IMR-90 (cell line): Measurements from ENCODE around the gene AGBL1. TPM values are rescaled to one million over a fixed set of nuclear protein-coding genes. Genes with fewer than 3 reads are reported as not detected.

Source experiments
- ATAC-seq: fragments of 200-7000 bp; cut with Tn5 transposase; 2 replicates; pipeline ENCODE4 v1.9.1; 2020; ENCODE audit warnings: low read depth, mild to moderate bottlenecking, moderate library complexity
- BruUV-seq: library from RNA; stranded (reverse); fragments of 400-500 nt; replicated peaks from 2 replicates; lab custom pipeline; 2021; lab: Mats Ljungman, UMichigan
- CTCF ChIA-PET: fragments of 300-600 bp; formaldehyde crosslinking; extraction: SDS; loops from one replicate; lab custom pipeline; 2021; ENCODE audit warnings: antibody characterized with exemption; lab: Yijun Ruan, JAX
- POLR2A ChIA-PET: fragments of 300-600 bp; sonication (Branson Sonifier 250); formaldehyde crosslinking; loops from one replicate; lab custom pipeline; 2022; ENCODE audit warnings: antibody characterized with exemption; ENCODE audit not compliant: unreplicated experiment; lab: Charles Lee
- DNase-seq: peaks from one replicate; pipeline ENCODE4 v3.0.0; 2013
- H2AFZ ChIP-seq: replicated peaks from 2 replicates; pipeline ENCODE3; 2013; ENCODE audit warnings: low read length, mild to moderate bottlenecking; ENCODE audit not compliant: poor library complexity
- H2AK5ac ChIP-seq: 2 replicates; pipeline ENCODE4 v1.6.1; 2013; ENCODE audit warnings: low read depth, low read length, inconsistent platforms
- H2AK9ac ChIP-seq: replicated peaks from 2 replicates; pipeline ENCODE3; 2013; ENCODE audit warnings: mild to moderate bottlenecking, low read depth, low read length, moderate library complexity; ENCODE audit not compliant: poor library complexity
- H2BK120ac ChIP-seq: 2 replicates; pipeline ENCODE4 v1.6.1; 2013; ENCODE audit warnings: low read depth, low read length, inconsistent platforms
- H2BK15ac ChIP-seq: 3 replicates; pipeline ENCODE4 v1.6.1; 2013; ENCODE audit warnings: low read depth, low read length, inconsistent platforms
- H2BK20ac ChIP-seq: 2 replicates; pipeline ENCODE4 v1.6.1; 2013; ENCODE audit warnings: low read depth, mild to moderate bottlenecking, inconsistent platforms, low read length, moderate library complexity
- H2BK5ac ChIP-seq: 2 replicates; pipeline ENCODE4 v1.6.1; 2013; ENCODE audit warnings: mild to moderate bottlenecking, low read depth, low read length, inconsistent platforms; ENCODE audit not compliant: poor library complexity, severe bottlenecking
- H3K14ac ChIP-seq: replicated peaks from 2 replicates; pipeline ENCODE4 v1.6.1; 2013; ENCODE audit warnings: low read depth, low read length, inconsistent platforms
- H3K18ac ChIP-seq: 2 replicates; pipeline ENCODE4 v1.6.1; 2013; ENCODE audit warnings: low read depth, low read length, control low read depth
- H3K23ac ChIP-seq: 2 replicates; pipeline ENCODE4 v1.6.1; 2013; ENCODE audit warnings: low read depth, low read length, inconsistent platforms
- H3K27ac ChIP-seq: 2 replicates; pipeline ENCODE4 v1.5.1; 2013; ENCODE audit warnings: mild to moderate bottlenecking, control low read depth, low read length; ENCODE audit not compliant: insufficient read depth
- H3K27me3 ChIP-seq: 2 replicates; pipeline ENCODE4 v1.6.1; 2013; ENCODE audit warnings: low read length; ENCODE audit not compliant: control insufficient read depth, insufficient read depth
- H3K36me3 ChIP-seq: 2 replicates; pipeline ENCODE4 v1.6.1; 2013; ENCODE audit warnings: low read length, mixed read lengths; ENCODE audit not compliant: control insufficient read depth, insufficient read depth
- H3K4ac ChIP-seq: 2 replicates; pipeline ENCODE4 v1.6.1; 2013; ENCODE audit warnings: low read depth, low read length, inconsistent platforms
- H3K4me1 ChIP-seq: 2 replicates; pipeline ENCODE4 v1.6.1; 2013; ENCODE audit warnings: low read length, mixed read lengths; ENCODE audit not compliant: control insufficient read depth, insufficient read depth
- H3K4me2 ChIP-seq: 2 replicates; pipeline ENCODE4 v1.6.1; 2013; ENCODE audit warnings: low read depth, mild to moderate bottlenecking, control low read depth, low read length, moderate library complexity
- H3K4me3 ChIP-seq: 2 replicates; pipeline ENCODE4 v1.5.1; 2013; ENCODE audit warnings: low read depth, mild to moderate bottlenecking, control low read depth, low read length, moderate library complexity; ENCODE audit not compliant: insufficient read depth
- H3K56ac ChIP-seq: 2 replicates; pipeline ENCODE4 v1.6.1; 2013; ENCODE audit warnings: low read length, inconsistent platforms; ENCODE audit not compliant: insufficient read depth; ENCODE audit errors: extremely low read depth
- H3K79me1 ChIP-seq, 2 experiments: 2 replicates each; pipeline ENCODE4 v1.6.1; 2013; ENCODE audit warnings: low read length in 2 of 2, inconsistent platforms in 1 of 2, low read depth in 1 of 2
- H3K9ac ChIP-seq: 2 replicates; pipeline ENCODE4 v1.6.1; 2013; ENCODE audit warnings: low read depth, low read length, control low read depth
- H3K9me1 ChIP-seq: 2 replicates; pipeline ENCODE4 v1.6.1; 2013; ENCODE audit warnings: low read length, inconsistent platforms; ENCODE audit not compliant: insufficient read depth
- H3K9me3 ChIP-seq: 2 replicates; pipeline ENCODE4 v1.6.1; 2013; ENCODE audit warnings: low read length; ENCODE audit not compliant: control insufficient read depth, insufficient read depth
- H4K20me1 ChIP-seq: 2 replicates; pipeline ENCODE4 v1.6.1; 2013; ENCODE audit warnings: low read length, inconsistent platforms; ENCODE audit not compliant: insufficient read depth
- H4K5ac ChIP-seq: 2 replicates; pipeline ENCODE4 v1.6.1; 2013; ENCODE audit warnings: mild to moderate bottlenecking, low read depth, low read length, control low read depth
- H4K8ac ChIP-seq, 2 experiments: 2 replicates each; pipeline ENCODE4 v1.6.1; 2013; ENCODE audit warnings: low read depth in 2 of 2, low read length in 2 of 2, control low read depth in 1 of 2, inconsistent platforms in 1 of 2
- H4K91ac ChIP-seq: 2 replicates; pipeline ENCODE4 v1.6.1; 2013; ENCODE audit warnings: low read depth, low read length, inconsistent platforms; ENCODE audit not compliant: insufficient read depth
- BHLHE40 ChIP-seq: fragments of 150-350 bp; IDR thresholded peaks from 2 replicates; pipeline ENCODE4 v1.6.1; 2016; ENCODE audit warnings: mild to moderate bottlenecking, low read depth, low read length
- CEBPB ChIP-seq: IDR thresholded peaks from 2 replicates; pipeline ENCODE4 v1.6.1; 2012; ENCODE audit warnings: low read depth, low read length, improper control_type of control experiment
- CHD1 ChIP-seq: IDR thresholded peaks from 2 replicates; pipeline ENCODE4 v1.6.1; 2012; ENCODE audit warnings: low read depth, low read length, improper control_type of control experiment
- FOS ChIP-seq: fragments of 150-350 bp; IDR thresholded peaks from 2 replicates; pipeline ENCODE4 v1.6.1; 2016; ENCODE audit warnings: low read depth, low read length
- MAFK ChIP-seq: IDR thresholded peaks from 2 replicates; pipeline ENCODE4 v1.6.1; 2012; ENCODE audit warnings: low read depth, low read length, improper control_type of control experiment
- MAZ ChIP-seq: IDR thresholded peaks from 2 replicates; pipeline ENCODE4 v1.6.1; 2012; ENCODE audit warnings: low read depth, mild to moderate bottlenecking, low read length, improper control_type of control experiment, moderate library complexity, borderline replicate concordance
- MXI1 ChIP-seq: IDR thresholded peaks from 2 replicates; pipeline ENCODE4 v1.6.1; 2012; ENCODE audit warnings: low read depth, mild to moderate bottlenecking, low read length, moderate library complexity, borderline replicate concordance
- NFE2L2 ChIP-seq: fragments of 150-350 bp; IDR thresholded peaks from 2 replicates; pipeline ENCODE4 v1.6.1; 2016; ENCODE audit warnings: low read depth, mild to moderate bottlenecking, low read length
- POLR2A ChIP-seq: IDR thresholded peaks from 2 replicates; pipeline ENCODE4 v1.6.1; 2012; ENCODE audit warnings: mild to moderate bottlenecking, low read depth, low read length
- RAD21 ChIP-seq: IDR thresholded peaks from 2 replicates; pipeline ENCODE4 v1.6.1; 2012; ENCODE audit warnings: low read length, improper control_type of control experiment
- RCOR1 ChIP-seq: IDR thresholded peaks from 2 replicates; pipeline ENCODE4 v1.6.1; 2012; ENCODE audit warnings: mild to moderate bottlenecking, low read length, improper control_type of control experiment; ENCODE audit not compliant: insufficient replicate concordance
- RFX5 ChIP-seq: IDR thresholded peaks from 2 replicates; pipeline ENCODE4 v1.8.0; 2012; ENCODE audit warnings: low read depth, mild to moderate bottlenecking, low read length, moderate library complexity
- SMC3 ChIP-seq: fragments of 150-350 bp; IDR thresholded peaks from 2 replicates; pipeline ENCODE4 v1.6.1; 2016; ENCODE audit warnings: low read depth, mild to moderate bottlenecking, antibody characterized with exemption, low read length, moderate library complexity
- WGBS, 2 experiments: methylation state at CpG; one replicate each; pipeline versions ENCODE4 v1.1.5 to v1.1.7; 2013; ENCODE audit warnings: missing lambda C conversion rate in 2 of 2; ENCODE audit not compliant: insufficient read length in 1 of 2; ENCODE audit errors: extremely low coverage in 2 of 2; 5-methylcytosine and 5-hydroxymethylcytosine counted together
- dilution Hi-C: fragments of 300-500 bp; cut with HindIII; formaldehyde crosslinking; loops from one replicate; pipeline ENCODE4 v1.14.3; 2018; ENCODE audit warnings: low sequenced_read_pairs; ENCODE audit not compliant: unreplicated experiment
- in situ Hi-C: fragments of 300-500 bp; cut with MboI; formaldehyde crosslinking; loops from 3 replicates; pipeline ENCODE4 v1.14.3; 2019; ENCODE audit warnings: low sequenced_read_pairs, inconsistent platforms, mixed read lengths
- intact Hi-C: fragments of 100-400 bp; cut with micrococcal nuclease; formaldehyde crosslinking; loops from 2 replicates; pipeline ENCODE4 v1.10.0; 2022
- polyA plus RNA-seq, 3 experiments: library from polyadenylated mRNA; depleted of rRNA; stranded (reverse); fragments of >200 nt; gene quantifications; 2 replicates each; pipeline ENCODE4 v1.2.3, GENCODE V29; 2012; ENCODE audit warnings: low replicate concordance in 1 of 3
- total RNA-seq: library from RNA; depleted of rRNA; stranded (reverse); fragments of >200 nt; gene quantifications from 2 replicates; pipeline ENCODE4 v1.2.3, GENCODE V29; 2012
- TF ChIP-seq, protein P1 (sequence below): conservative IDR thresholded peaks from 2 replicates; pipeline ENCODE4 v1.5.1; 2012; ENCODE audit warnings: mild to moderate bottlenecking, low read depth, low read length, improper control_type of control experiment
- TF ChIP-seq, protein P2 (sequence below): fragments of 150-350 bp; IDR thresholded peaks from 2 replicates; pipeline ENCODE4 v1.6.1; 2016; ENCODE audit warnings: low read depth, mild to moderate bottlenecking, low read length, moderate library complexity, borderline replicate concordance
- TF ChIP-seq, protein P3 (sequence below): fragments of 150-350 bp; IDR thresholded peaks from 2 replicates; pipeline ENCODE4 v1.6.1; 2017; ENCODE audit warnings: mild to moderate bottlenecking, antibody characterized with exemption, low read length, low read depth

Gene AGBL1
- total and polyA plus RNA-seq, 2 of the 4 experiments (the other 2 are of a cell fraction): not detected

DNA sequence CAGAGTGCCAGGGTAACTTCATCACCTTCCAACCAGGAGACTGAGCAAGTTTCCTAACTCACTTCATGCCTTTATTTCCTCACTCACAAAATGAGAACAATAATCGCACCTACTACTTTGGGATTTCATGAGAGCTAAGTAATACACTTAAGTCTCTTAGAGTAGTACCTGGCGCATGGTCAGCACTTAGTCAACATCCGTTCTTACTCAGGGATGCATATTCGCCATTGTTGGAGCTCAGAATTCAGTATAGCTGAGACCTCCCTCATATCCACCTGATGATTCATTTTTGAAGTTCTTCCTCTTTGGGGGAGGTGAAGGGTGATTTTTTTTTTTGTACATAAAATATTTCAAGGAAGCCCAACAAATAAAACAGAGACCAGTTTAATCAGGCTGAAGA lies 188.2 kb downstream of the AGBL1 start:
- Histone ChIP-seq H2AFZ (no peak overlapping the region), H2BK20ac (no peak overlapping the region), H4K20me1 (no peaks in the 10 kb centered on the region), H3K9me1 (no peaks in the 10 kb centered on the region), H3K18ac (no peak overlapping the region), H2BK5ac (no peak overlapping the region), H3K9ac (no peak overlapping the region), H2BK15ac (no peak overlapping the region), H3K4me2 (no peak overlapping the region), H2AK5ac (no peak overlapping the region), H3K27ac (no peak overlapping the region), H3K4me1 (no peaks in the 10 kb centered on the region), H3K4me3 (no peak overlapping the region), H3K14ac (no peak overlapping the region), H4K91ac (no peak overlapping the region), H4K5ac (no peak overlapping the region), H3K27me3 (no peaks in the 10 kb centered on the region), H3K79me1 (no peaks in the 10 kb centered on the region), H3K56ac (no peak overlapping the region), H4K8ac (no peak overlapping the region), H3K36me3 (no peaks in the 10 kb centered on the region), H3K4ac (no peak overlapping the region), H3K23ac (no peak overlapping the region), H3K9me3 (peaks cover 22% of the 10 kb centered on the region), H2AK9ac (no peak overlapping the region), H2BK120ac (no peak overlapping the region)
- no peak for DNase-seq
- dilution Hi-C loops (no loop called here), in situ Hi-C loops (no loop called here), intact Hi-C loops (no loop called here)
- no TSS peak for BruUV-seq
- ATAC-seq: no peak
- no peak for TF ChIP-seq MAFK
- TF ChIP-seq NFE2L2: no peak
- no peak for TF ChIP-seq CHD1
- TF ChIP-seq CEBPB: no peak
- no peak for TF ChIP-seq RFX5
- no peak for TF ChIP-seq FOS
- TF ChIP-seq BHLHE40: no peak
- no peak for TF ChIP-seq RAD21
- TF ChIP-seq, protein P1, sequence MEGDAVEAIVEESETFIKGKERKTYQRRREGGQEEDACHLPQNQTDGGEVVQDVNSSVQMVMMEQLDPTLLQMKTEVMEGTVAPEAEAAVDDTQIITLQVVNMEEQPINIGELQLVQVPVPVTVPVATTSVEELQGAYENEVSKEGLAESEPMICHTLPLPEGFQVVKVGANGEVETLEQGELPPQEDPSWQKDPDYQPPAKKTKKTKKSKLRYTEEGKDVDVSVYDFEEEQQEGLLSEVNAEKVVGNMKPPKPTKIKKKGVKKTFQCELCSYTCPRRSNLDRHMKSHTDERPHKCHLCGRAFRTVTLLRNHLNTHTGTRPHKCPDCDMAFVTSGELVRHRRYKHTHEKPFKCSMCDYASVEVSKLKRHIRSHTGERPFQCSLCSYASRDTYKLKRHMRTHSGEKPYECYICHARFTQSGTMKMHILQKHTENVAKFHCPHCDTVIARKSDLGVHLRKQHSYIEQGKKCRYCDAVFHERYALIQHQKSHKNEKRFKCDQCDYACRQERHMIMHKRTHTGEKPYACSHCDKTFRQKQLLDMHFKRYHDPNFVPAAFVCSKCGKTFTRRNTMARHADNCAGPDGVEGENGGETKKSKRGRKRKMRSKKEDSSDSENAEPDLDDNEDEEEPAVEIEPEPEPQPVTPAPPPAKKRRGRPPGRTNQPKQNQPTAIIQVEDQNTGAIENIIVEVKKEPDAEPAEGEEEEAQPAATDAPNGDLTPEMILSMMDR: no peak
- no peak for TF ChIP-seq MAZ
- TF ChIP-seq MXI1: no peak
- no peak for TF ChIP-seq POLR2A
- TF ChIP-seq, protein P2, sequence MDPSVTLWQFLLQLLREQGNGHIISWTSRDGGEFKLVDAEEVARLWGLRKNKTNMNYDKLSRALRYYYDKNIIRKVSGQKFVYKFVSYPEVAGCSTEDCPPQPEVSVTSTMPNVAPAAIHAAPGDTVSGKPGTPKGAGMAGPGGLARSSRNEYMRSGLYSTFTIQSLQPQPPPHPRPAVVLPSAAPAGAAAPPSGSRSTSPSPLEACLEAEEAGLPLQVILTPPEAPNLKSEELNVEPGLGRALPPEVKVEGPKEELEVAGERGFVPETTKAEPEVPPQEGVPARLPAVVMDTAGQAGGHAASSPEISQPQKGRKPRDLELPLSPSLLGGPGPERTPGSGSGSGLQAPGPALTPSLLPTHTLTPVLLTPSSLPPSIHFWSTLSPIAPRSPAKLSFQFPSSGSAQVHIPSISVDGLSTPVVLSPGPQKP: no peak
- TF ChIP-seq RCOR1: no peak
- TF ChIP-seq, protein P3, sequence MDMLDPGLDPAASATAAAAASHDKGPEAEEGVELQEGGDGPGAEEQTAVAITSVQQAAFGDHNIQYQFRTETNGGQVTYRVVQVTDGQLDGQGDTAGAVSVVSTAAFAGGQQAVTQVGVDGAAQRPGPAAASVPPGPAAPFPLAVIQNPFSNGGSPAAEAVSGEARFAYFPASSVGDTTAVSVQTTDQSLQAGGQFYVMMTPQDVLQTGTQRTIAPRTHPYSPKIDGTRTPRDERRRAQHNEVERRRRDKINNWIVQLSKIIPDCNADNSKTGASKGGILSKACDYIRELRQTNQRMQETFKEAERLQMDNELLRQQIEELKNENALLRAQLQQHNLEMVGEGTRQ: no peak
- TF ChIP-seq SMC3: no peak
- ChIA-PET POLR2A (no interaction called here), CTCF (interaction anchor here (0.7 kb wide), 1 partner anchor 82 kb away, joined by 4 read pairs; no protein-coding TSS in a partner anchor)
- no CpG with 5 or more reads among the region's 4 CpGs for WGBS, 2 experiments
